HG03521 (cell line): ENCODE results near the gene LARGE1.
"Not testable (repeated sequence)": the region's sequence is repeated elsewhere in the genome, so short reads cannot be mapped to it uniquely, and the experiment has no call there.

Source experiments
- ATAC-seq: cut with Tn5 transposase; IDR thresholded peaks from one replicate; pipeline ENCODE4 v1.9.1; 2021; ENCODE audit warnings: mild to moderate bottlenecking, moderate library complexity; ENCODE audit not compliant: unreplicated experiment

The LARGE1 gene

GRCh38 chr22:33859311-33859710, 61.0 kb downstream of the LARGE1 start:
- no peak for ATAC-seq

DNA sequence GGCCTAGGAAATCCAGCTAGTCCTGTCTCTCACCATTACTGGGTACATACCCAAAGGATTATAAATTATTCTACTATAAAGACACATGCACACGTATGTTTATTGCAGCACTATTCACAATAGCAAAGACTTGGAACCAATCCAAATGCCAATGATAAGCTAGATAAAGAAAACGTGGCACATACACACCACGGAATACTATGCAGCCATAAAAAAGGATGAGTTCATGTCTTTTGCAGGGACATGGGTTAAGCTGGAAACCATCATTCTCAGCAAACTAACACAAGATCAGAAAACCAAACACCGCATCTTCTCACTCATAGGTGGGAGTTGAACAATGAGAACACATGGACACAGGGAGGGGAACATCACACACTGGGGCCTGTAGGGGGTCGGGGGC, 61.6 kb downstream of the LARGE1 start:
- ATAC-seq = not testable (repeated sequence)

DNA sequence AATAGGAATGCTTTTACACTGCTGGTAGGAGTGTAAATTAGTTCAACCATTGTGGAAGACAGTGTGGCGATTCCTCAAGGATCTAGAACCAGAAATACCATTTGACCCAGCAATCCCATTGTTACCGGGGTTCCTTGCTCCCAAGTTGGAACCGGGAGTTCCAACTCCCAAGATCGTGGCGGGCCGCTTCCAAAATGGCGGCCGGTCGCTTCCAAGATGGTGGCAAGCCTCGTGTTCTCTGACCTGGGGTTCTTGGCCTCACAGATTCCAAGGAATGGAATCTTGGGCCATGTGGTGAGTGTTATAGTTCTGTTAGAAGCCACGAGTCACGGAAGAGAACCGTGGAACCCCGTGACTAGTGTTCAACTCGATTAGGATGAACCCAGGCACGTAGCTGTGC, 62.5 kb downstream of the LARGE1 start:
- not testable (repeated sequence) for ATAC-seq

DNA sequence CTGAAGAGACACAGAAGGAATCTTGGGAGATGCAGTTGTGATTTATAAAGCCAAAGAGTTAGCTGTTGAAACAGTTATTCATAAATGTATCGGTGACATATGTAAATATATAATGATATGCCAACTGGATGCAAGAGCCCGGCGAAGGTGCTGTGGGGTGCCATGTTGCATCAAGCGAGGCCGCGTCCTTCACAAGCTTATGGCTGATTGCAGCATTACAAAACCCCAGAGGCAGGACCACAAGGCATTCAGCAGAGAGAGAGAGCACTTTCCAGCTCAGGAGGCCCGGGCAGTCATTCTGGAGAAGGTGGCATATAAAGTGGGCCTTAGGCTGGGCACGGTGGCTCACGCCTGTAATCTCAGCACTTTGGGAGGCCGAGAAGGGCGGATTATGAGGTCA, 65.6 kb downstream of the LARGE1 start:
- ATAC-seq = no peak

DNA sequence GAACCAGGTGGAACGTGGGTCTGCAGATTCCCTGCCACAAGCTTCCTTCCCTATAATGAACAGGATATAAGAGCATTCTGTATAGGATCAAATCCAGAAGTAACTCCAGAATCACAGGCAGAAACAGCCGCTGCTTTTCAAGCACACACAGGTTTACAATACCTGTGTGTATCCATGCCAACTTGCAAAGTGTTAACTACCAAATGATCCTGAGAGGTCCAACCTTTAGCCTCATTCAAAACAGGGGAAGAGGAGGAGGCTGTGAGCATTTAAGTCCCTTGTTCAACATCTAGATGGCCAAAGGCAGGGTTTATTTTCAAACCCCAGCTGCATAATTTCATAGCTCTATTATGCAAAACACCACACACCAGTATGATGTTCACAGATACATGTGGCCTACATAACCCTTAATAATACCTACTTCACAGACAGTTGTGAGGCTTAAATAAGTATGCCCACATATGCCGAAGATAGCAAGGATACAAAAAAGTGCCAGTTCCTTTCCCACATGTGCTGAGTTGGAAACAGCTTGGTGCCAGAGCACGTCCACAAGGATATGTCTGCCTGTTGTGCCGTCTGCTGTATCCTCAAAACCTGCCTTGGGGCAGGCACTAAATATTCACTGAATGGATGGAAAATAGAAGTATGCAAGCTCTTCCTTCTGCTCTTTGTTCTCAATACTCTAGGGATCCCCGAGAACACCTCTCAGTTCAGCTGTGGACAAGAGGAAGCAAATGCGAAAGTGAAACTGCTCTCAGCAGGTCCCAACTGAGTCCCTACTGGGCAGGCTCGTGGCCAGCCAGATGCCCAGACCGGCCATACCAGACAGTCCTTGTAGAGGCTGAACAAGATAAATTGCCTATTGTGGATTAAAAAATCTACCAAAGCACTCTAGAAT, 66.8 kb downstream of the LARGE1 start:
- ATAC-seq = no peak

GRCh38 chr22:33851821-33852384, 68.4 kb downstream of the LARGE1 start:
- no peak for ATAC-seq

DNA sequence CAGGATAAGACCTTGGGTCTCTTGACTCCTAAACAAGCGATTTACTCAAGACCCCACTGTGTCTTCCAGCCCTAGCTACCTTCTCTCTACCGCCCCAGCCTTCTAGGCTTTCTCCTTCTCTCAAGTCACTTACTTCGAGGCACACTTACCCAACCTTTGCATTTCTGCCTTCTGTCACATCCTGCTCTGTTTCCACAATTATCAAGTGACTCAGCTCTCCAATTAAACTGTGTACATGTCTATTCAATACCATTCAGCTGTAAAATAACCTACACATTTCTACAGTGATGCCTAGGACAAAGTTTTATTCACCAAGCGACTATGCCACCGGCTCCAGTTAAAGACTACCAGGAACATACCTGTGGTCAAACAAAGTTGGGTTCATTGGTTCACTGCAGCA, 69.0 kb downstream of the LARGE1 start:
- no peak for ATAC-seq

DNA sequence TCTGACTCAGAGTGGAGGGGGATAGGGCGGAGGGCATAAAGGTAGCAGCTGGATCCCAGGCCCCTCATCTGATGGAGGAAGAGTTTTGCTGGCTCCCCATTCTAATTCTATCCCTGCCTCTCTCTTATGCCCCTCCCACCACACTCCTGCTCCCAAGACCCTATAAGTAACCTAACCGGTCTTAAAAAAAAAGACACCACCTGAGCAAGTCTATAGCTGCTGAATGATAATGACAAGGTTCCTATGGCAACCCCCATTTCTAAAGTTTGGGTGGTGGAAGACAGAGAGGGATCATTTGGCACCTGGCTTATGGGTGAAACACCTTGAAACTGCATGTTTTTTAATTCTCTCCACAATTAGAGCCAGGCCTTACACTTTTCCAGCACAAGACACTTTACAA, 69.6 kb downstream of the LARGE1 start:
- ATAC-seq = no peak

- ATAC-seq = no peak
These were observed 70.1 kb downstream of the LARGE1 start for GRCh38 chr22:33850193-33850592.

GRCh38 chr22:33848251-33848650, 72.0 kb downstream of the LARGE1 start:
- ATAC-seq = no peak

DNA sequence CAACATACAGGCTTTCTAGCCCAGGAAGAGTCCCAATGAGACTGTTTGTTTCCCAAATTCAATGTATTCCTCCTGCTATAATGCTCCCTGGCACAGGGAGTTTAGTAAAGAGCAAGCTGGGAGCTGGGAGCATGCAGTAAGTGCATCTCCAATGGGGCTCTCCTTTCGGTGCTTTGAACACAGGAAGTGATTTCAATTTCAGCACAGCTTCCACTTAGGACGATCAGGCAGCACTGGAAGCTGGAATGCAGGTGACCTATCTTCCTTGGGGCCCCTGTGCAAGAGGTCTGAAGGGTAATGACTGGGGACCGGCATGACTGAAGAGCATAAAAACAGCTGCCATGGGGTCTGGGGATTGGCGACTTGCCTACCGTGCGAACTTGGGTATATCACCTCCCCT, 76.0 kb downstream of the LARGE1 start:
- ATAC-seq = no peak

DNA sequence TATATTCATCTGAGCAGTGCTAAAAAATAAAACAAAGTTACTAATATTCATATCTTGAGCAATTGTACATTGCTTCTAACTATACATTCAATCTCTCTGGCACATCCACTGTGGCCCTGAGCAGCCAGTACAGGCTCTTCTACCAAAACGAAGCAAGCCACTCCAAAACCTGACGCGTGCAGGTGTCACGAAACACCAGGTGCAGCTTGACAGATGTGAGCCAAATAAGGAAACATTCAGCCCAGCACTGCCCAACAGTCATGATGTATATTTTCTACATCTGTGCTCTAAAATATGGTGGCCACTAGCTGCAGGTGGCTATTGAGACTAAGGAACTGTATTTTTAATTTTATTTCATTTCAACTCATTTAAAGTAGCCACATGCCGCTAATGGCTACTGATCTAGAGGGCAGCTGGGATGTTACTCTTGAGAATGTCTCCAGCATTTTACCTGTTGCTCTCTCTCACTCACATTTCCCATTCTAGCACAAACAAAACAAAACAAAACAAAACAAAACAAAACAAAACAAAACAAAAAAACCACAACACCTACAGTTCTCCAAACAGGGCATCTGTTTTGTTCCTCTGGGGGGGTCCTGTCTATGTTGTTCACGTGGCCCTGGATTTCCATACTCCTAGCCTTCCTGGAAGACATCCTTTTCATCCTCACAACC, 77.7 kb downstream of the LARGE1 start:
- ATAC-seq = no peak

DNA sequence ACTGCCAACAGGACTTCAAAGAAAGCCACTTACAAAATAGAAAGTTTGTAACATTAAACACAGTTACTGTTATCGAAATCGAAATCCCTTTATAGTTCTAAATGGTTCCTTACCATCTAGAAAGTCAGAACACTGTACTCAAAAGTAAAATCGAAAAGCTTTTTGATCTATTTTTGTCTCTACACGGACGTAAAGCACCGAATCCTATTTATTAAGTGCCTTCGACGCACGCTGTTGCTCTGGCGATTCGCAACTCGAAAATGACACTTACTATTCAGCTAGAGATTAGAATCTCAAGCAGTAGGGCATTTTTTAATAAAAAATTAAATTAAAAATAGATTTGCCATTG, 78.3 kb downstream of the LARGE1 start:
- ATAC-seq = no peak

DNA sequence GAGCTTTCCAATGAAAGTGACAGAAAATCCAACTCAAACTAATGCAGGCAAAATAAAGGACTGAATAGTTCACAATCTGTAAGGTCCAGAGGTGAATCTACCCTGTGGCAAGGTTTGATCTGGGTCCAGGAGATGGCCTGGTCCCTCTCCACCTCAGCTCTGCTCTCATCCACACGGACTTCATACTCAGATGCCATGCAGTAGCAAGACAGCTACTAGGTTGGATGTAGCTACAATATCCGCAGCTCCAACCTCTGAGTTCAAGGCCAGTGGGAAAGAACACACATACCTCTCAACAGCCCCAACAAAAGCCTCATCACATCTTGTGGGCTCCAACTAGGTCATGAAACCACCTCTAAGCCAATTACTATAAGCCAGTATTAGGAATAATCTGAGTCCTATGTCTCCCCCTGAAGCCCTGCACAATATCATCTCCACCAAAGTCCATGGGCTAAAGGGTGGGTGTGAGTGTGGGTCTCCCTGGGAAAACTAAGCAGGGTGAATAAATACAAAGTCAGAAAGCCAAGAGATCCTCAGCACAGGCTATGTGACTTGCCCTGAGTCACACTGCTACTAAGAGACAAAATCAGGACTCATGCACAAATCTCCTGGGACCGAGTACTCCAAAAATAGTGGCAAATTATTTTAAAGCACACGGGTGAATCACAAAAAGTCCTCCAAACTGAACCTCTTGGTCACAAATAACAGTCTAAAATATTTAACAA, 78.8 kb downstream of the LARGE1 start:
- no peak for ATAC-seq

DNA sequence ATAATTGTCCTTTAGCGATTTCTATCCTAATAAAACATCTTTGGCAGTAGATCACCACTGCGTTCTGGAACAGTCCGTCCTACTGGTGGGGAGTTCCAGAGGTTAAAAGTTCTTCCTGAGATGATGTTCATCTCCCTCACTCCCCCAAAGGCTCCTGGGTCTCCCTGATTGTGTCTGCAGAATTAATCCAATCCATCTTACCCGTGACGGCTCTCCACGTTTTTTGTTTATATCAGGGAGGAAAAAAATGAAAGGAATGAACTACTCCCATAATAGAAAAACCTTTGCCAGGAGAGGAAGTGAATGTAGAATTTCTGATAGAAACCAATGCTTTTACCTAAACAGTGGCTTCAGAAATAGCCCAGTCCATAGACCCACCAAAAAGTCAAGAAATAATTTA, 81.6 kb downstream of the LARGE1 start:
- ATAC-seq = no peak

- ATAC-seq = no peak
These were observed 82.5 kb downstream of the LARGE1 start for GRCh38 chr22:33837826-33838225.

- ATAC-seq = no peak
These were observed 85.0 kb downstream of the LARGE1 start for GRCh38 chr22:33835265-33835664.

GRCh38 chr22:33832558-33833151, 87.6 kb downstream of the LARGE1 start:
- no peak for ATAC-seq

DNA sequence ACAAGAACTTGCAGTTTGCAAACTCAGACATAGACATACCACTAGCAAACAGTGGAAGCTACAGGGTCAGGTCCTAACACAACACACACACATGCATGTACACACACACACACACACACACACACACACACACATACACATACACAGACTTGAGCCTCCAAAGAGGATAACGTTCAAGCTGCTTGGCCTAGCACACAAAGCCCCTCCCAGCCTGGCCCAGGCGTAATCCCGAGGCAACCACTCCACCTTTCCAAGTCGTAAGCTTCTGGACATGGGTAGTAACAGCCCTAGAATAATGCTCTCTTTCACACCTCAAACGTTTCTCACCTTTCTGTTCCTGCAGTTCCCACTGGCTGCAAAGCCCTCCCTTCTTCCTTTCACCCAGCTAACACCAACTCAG, 88.6 kb downstream of the LARGE1 start:
- ATAC-seq = no peak

GRCh38 chr22:33831207-33831606, 89.1 kb downstream of the LARGE1 start:
- ATAC-seq = no peak
